Subcutaneous abdominal adipose tissue (tissue), 5 donors: Measurements from ENCODE around the gene PLEKHG3.

Source experiments
- H3K27ac ChIP-seq: one replicate; pipeline ENCODE4 v1.7.0; 2013; ENCODE audit warnings: low read depth, mild to moderate bottlenecking, inconsistent platforms, low read length, moderate library complexity
- H3K27me3 ChIP-seq, 5 donors: one replicate each; pipeline ENCODE4 v1.7.0; 2013; ENCODE audit warnings: low read length in 5 of 5, inconsistent platforms in 1 of 5; ENCODE audit not compliant: control insufficient read depth in 5 of 5, insufficient read depth in 4 of 5
- H3K36me3 ChIP-seq, 5 donors: one replicate each; pipeline ENCODE4 v1.7.0; 2013; ENCODE audit warnings: low read length in 5 of 5; ENCODE audit not compliant: control insufficient read depth in 5 of 5, insufficient read depth in 5 of 5
- H3K4me1 ChIP-seq, 5 donors: one replicate each; pipeline ENCODE4 v1.7.0; 2013; ENCODE audit warnings: low read length in 5 of 5, mild to moderate bottlenecking in 3 of 5, moderate library complexity in 1 of 5; ENCODE audit not compliant: control insufficient read depth in 5 of 5, insufficient read depth in 5 of 5
- H3K4me3 ChIP-seq, 5 donors: one replicate each; pipeline ENCODE4 v1.7.0; 2013; ENCODE audit warnings: low read length in 5 of 5, low read depth in 1 of 5
- H3K9ac ChIP-seq, 5 donors: one replicate each; pipeline ENCODE4 v1.7.0; 2013; ENCODE audit warnings: low read length in 5 of 5, mild to moderate bottlenecking in 4 of 5, moderate library complexity in 3 of 5
- H3K9me3 ChIP-seq, 5 donors: one replicate each; pipeline ENCODE4 v1.7.0; 2013; ENCODE audit warnings: low read length in 5 of 5; ENCODE audit not compliant: control insufficient read depth in 5 of 5
- donor health status: healthy.
- donor health status: healthy.
- donor health status: healthy.
- donor health status: healthy.
- donor health status: healthy.

The PLEKHG3 gene

GRCh38 chr14:64722842-64723447 is 18.7 kb downstream of the PLEKHG3 start:
- no peaks in the 10 kb centered on the region for H3K9me3 ChIP-seq
- peaks cover 0 to 5% (median 5%) of the 10 kb centered on the region in 5 donors for H3K36me3 ChIP-seq
- no peak overlapping the region for H3K4me3 ChIP-seq
- H3K9ac ChIP-seq = peak overlapping the region in 1 of 5 donors; percentile 3
- H3K27me3 ChIP-seq = no peaks in the 10 kb centered on the region
- peak overlapping the region; percentile 23 for H3K27ac ChIP-seq
- peaks cover 14 to 92% (median 68%) of the 10 kb centered on the region in 5 donors for H3K4me1 ChIP-seq

- peak overlapping the region; percentile 15 for H3K27ac ChIP-seq
- peaks cover 0 to 15% (median 14%) of the 10 kb centered on the region in 5 donors for H3K36me3 ChIP-seq
- no peak overlapping the region for H3K9ac ChIP-seq
- no peak overlapping the region for H3K4me3 ChIP-seq
- no peaks in the 10 kb centered on the region for H3K27me3 ChIP-seq
- peaks cover 6 to 92% (median 66%) of the 10 kb centered on the region in 5 donors for H3K4me1 ChIP-seq
- no peaks in the 10 kb centered on the region for H3K9me3 ChIP-seq
Observed at GRCh38 chr14:64723691-64724577, 19.7 kb downstream of the PLEKHG3 start.

GRCh38 chr14:64724578-64724930 is 20.3 kb downstream of the PLEKHG3 start:
- Histone ChIP-seq H3K9me3 (no peaks in the 10 kb centered on the region), H3K27me3 (no peaks in the 10 kb centered on the region), H3K9ac (peak overlapping the region in 1 of 5 donors; percentile 20), H3K36me3 (peaks cover 0 to 18% (median 15%) of the 10 kb centered on the region in 5 donors), H3K27ac (no peak overlapping the region), H3K4me3 (no peak overlapping the region), H3K4me1 (peaks cover 8 to 92% (median 66%) of the 10 kb centered on the region in 5 donors)

DNA sequence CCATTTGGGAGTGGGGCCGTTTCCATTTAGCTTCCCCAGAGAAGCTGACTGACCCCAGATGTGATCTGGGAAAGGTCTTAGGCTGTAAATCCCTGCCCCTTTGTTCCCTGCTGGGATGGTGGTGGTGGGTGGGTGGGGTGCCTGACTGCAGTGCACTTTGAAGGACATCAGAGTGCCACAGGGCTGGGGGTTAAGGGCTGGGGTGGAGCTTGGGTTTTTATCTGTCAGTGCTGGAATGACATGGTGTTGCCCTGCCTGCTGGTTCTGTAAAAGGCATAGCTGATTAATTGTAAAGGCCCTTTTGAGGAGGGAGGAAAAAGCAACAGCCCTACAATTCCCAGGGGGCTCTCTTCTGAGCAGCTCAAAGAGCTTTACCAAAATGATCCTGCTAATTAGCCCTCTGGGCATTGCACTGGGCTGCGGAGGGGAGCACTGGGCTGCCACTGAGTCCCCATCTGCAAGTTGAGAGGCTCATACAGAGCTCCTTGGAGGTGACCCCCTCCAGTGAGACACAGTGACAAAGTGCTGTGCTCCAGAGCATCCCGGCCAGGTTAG is 21.1 kb downstream of the PLEKHG3 start:
- H3K9ac ChIP-seq = peak overlapping the region in 1 of 5 donors; percentile 20
- no peak overlapping the region for H3K4me3 ChIP-seq
- H3K9me3 ChIP-seq = no peaks in the 10 kb centered on the region
- no peaks in the 10 kb centered on the region for H3K27me3 ChIP-seq
- no peak overlapping the region for H3K27ac ChIP-seq
- peaks cover 0 to 20% (median 15%) of the 10 kb centered on the region in 5 donors for H3K36me3 ChIP-seq
- H3K4me1 ChIP-seq = peaks cover 9 to 92% (median 68%) of the 10 kb centered on the region in 5 donors

- Histone ChIP-seq H3K9me3 (no peaks in the 10 kb centered on the region), H3K27me3 (no peaks in the 10 kb centered on the region), H3K4me3 (no peak overlapping the region), H3K36me3 (peaks cover 0 to 27% (median 21%) of the 10 kb centered on the region in 5 donors), H3K4me1 (peaks cover 9 to 89% (median 63%) of the 10 kb centered on the region in 5 donors), H3K27ac (no peak overlapping the region), H3K9ac (no peak overlapping the region)
Observed at GRCh38 chr14:64725879-64726584, 21.8 kb downstream of the PLEKHG3 start.

- peaks cover 5 to 84% (median 58%) of the 10 kb centered on the region in 5 donors for H3K4me1 ChIP-seq
- no peak overlapping the region for H3K27ac ChIP-seq
Observed at GRCh38 chr14:64726585-64726890, 22.3 kb downstream of the PLEKHG3 start.

DNA sequence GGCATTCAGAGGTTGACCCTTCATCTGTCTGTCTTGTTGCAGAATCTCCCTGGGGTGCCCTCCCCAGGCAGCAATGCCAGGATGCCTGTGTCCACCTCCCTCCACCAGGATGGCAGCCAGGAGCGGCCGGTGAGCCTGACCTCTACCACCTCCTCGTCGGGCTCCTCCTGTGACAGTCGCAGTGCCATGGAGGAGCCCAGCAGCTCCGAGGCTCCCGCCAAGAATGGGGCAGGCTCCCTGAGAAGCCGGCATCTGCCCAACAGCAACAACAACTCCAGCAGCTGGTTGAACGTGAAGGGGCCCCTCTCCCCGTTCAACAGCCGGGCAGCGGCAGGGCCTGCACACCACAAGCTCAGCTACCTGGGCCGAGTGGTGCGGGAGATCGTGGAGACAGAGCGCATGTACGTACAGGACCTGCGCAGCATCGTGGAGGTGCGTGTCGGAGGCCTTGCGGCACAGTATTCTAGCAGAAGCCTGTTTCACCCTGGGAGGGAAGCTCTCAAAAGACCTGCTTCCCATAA is 23.4 kb downstream of the PLEKHG3 start:
- H3K4me1 ChIP-seq = peaks cover 5 to 73% (median 47%) of the 10 kb centered on the region in 5 donors
- peaks cover 0 to 42% (median 37%) of the 10 kb centered on the region in 5 donors for H3K36me3 ChIP-seq
- no peaks in the 10 kb centered on the region for H3K27me3 ChIP-seq
- no peak overlapping the region for H3K9ac ChIP-seq
- no peak overlapping the region for H3K4me3 ChIP-seq
- H3K9me3 ChIP-seq = no peaks in the 10 kb centered on the region
- no peak overlapping the region for H3K27ac ChIP-seq

More at GRCh38 chr14:64726585-64726890, 22.3 kb downstream of the PLEKHG3 start:
- Histone ChIP-seq H3K9me3 (no peaks in the 10 kb centered on the region), H3K27me3 (no peaks in the 10 kb centered on the region), H3K4me3 (no peak overlapping the region), H3K9ac (no peak overlapping the region), H3K36me3 (peaks cover 0 to 32% (median 26%) of the 10 kb centered on the region in 5 donors)

- Histone ChIP-seq H3K9me3 (no peaks in the 10 kb centered on the region), H3K9ac (no peak overlapping the region), H3K4me3 (no peak overlapping the region), H3K36me3 (peaks cover 0 to 46% (median 40%) of the 10 kb centered on the region in 5 donors), H3K27me3 (no peaks in the 10 kb centered on the region), H3K27ac (no peak overlapping the region), H3K4me1 (peaks cover 5 to 68% (median 44%) of the 10 kb centered on the region in 5 donors)
Observed at GRCh38 chr14:64728106-64728505, 23.9 kb downstream of the PLEKHG3 start.

GRCh38 chr14:64728856-64729255 is 24.6 kb downstream of the PLEKHG3 start:
- H3K27me3 ChIP-seq = no peaks in the 10 kb centered on the region
- no peak overlapping the region for H3K9ac ChIP-seq
- peaks cover 0 to 49% (median 40%) of the 10 kb centered on the region in 5 donors for H3K36me3 ChIP-seq
- no peak overlapping the region for H3K27ac ChIP-seq
- H3K4me3 ChIP-seq = no peak overlapping the region
- H3K9me3 ChIP-seq = no peaks in the 10 kb centered on the region
- H3K4me1 ChIP-seq = peaks cover 3 to 61% (median 42%) of the 10 kb centered on the region in 5 donors
